K562 (cell line): Measurements from ENCODE around the gene HGS. TPM values are rescaled to one million over a fixed set of nuclear protein-coding genes. Genes with fewer than 3 reads are reported as not detected.

Experiments used
- BHLHE40 ChIP-seq: IDR thresholded peaks from 2 replicates; pipeline ENCODE4 v1.6.1; 2011; ENCODE audit warnings: low read length, improper control_type of control experiment
- COPS2 ChIP-seq: fragments of 450-650 bp; conservative IDR thresholded peaks from 2 replicates; pipeline ENCODE4 v1.6.1; 2016; ENCODE audit warnings: mild to moderate bottlenecking, moderate library complexity
- CREM ChIP-seq: IDR thresholded peaks from 2 replicates; pipeline ENCODE4 v1.6.1; 2014; ENCODE audit warnings: antibody characterized with exemption, low read depth
- EP300 ChIP-seq: IDR thresholded peaks from 2 replicates; pipeline ENCODE4 v1.6.1; 2012; ENCODE audit warnings: low read length, improper control_type of control experiment
- MAX ChIP-seq: sonication (generic); formaldehyde crosslinking; IDR thresholded peaks from 2 replicates; pipeline ENCODE4 v1.9.0; 2022; ENCODE audit warnings: mild to moderate bottlenecking, missing genetic modification reagents
- MXI1 ChIP-seq: IDR thresholded peaks from 2 replicates; pipeline ENCODE4 v1.6.1; 2011; ENCODE audit warnings: low read depth, mild to moderate bottlenecking, improper control_type of control experiment, low read length
- NKRF ChIP-seq: fragments of 450-650 bp; IDR thresholded peaks from 2 replicates; pipeline ENCODE4 v1.6.1; 2016; ENCODE audit warnings: borderline replicate concordance
- NR0B1 ChIP-seq: fragments of 450-650 bp; IDR thresholded peaks from one replicate; pipeline ENCODE4 v1.6.1; 2018; ENCODE audit warnings: mild to moderate bottlenecking, moderate library complexity; ENCODE audit not compliant: partially characterized antibody
- SUPT5H ChIP-seq: fragments of 450-650 bp; IDR thresholded peaks from 2 replicates; pipeline ENCODE4 v1.6.1; 2016
- VEZF1 ChIP-seq: fragments of 200-800 bp; sonication (Bioruptor generic); IDR thresholded peaks from 2 replicates; pipeline ENCODE4 v1.6.1; 2017; ENCODE audit warnings: missing genetic modification characterization, missing compliant biosample characterization
- YY1 ChIP-seq, 3 experiments: IDR thresholded peaks; 2 replicates each; pipeline ENCODE4 v1.6.1; 2011; ENCODE audit warnings: low read length in 2 of 3, mild to moderate bottlenecking in 2 of 3, moderate library complexity in 2 of 3, borderline replicate concordance in 1 of 3, control low read depth in 1 of 3, low read depth in 1 of 3; ENCODE audit not compliant: insufficient read depth in 3 of 3, insufficient replicate concordance in 2 of 3, control insufficient read depth in 1 of 3, insufficient read length in 1 of 3; ENCODE audit errors: extremely low read depth in 1 of 3
- ZFX ChIP-seq: sonication (generic); formaldehyde crosslinking; IDR thresholded peaks from 2 replicates; pipeline ENCODE4 v1.8.0; 2022; ENCODE audit warnings: mild to moderate bottlenecking, missing genetic modification reagents, moderate library complexity
- ZNF134 ChIP-seq: fragments of 250-450 bp; sonication (Bioruptor Pico); conservative IDR thresholded peaks from 2 replicates; pipeline ENCODE4 v1.4.0; 2020
- ZNF263 ChIP-seq: sonication (generic); formaldehyde crosslinking; IDR thresholded peaks from 2 replicates; pipeline ENCODE4 v1.8.0; 2022; ENCODE audit warnings: mild to moderate bottlenecking, missing genetic modification reagents, borderline replicate concordance
- ZNF644 ChIP-seq: fragments of 200-800 bp; sonication (Bioruptor generic); IDR thresholded peaks from 2 replicates; pipeline ENCODE4 v1.6.1; 2016; ENCODE audit warnings: low read depth, missing genetic modification characterization, missing compliant biosample characterization
- polyA plus RNA-seq, 8 experiments: library from polyadenylated mRNA; depleted of rRNA in 4 of 8; stranded (reverse) in 5 of 8; unstranded in 3 of 8; fragments of >200 nt; fragmentation: Nextera tagmentation in 2 of 8; fragmentation: Illumina TruSeq in 1 of 8; extraction: Ambion mirVana in 2 of 8; extraction: Trizol in 1 of 8; gene quantifications; 2 replicates each; pipeline versions ENCODE4 v1.2.1 to v1.2.3, GENCODE V29; 2011 to 2014; ENCODE audit warnings: inconsistent platforms in 1 of 8, missing spikeins in 1 of 8
- total RNA-seq, 7 experiments: library from RNA; depleted of rRNA in 6 of 7; stranded (reverse); fragments of >200 nt in 6 of 7; fragmentation: Illumina TruSeq in 2 of 7; extraction: Trizol in 2 of 7; gene quantifications; 2 replicates each; pipeline versions ENCODE4 v1.2.1 to v1.2.3, GENCODE V29; 2011 to 2021; ENCODE audit warnings: low replicate concordance in 1 of 7
- TF ChIP-seq, protein P1 (sequence below): sonication (generic); formaldehyde crosslinking; IDR thresholded peaks from 2 replicates; pipeline ENCODE4 v1.8.0; 2022; ENCODE audit warnings: missing genetic modification reagents, mild to moderate bottlenecking, moderate library complexity, borderline replicate concordance
- TF ChIP-seq, protein P2 (sequence below): sonication (generic); formaldehyde crosslinking; IDR thresholded peaks from 2 replicates; pipeline ENCODE4 v1.8.0; 2022; ENCODE audit warnings: mild to moderate bottlenecking, missing genetic modification reagents

Gene HGS
- total and polyA plus RNA-seq, 9 of the 15 experiments (the other 6 are each of a cell fraction or from before 2014, with no cell fraction given), result 3.9 to 176 (median 77.1) TPM

- TF ChIP-seq, protein P1, sequence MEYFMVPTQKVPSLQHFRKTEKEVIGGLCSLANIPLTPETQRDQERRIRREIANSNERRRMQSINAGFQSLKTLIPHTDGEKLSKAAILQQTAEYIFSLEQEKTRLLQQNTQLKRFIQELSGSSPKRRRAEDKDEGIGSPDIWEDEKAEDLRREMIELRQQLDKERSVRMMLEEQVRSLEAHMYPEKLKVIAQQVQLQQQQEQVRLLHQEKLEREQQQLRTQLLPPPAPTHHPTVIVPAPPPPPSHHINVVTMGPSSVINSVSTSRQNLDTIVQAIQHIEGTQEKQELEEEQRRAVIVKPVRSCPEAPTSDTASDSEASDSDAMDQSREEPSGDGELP, result peak; percentile 95
- TF ChIP-seq CREM (peak; percentile 12; the same call in 1 of the 2 replicates), MXI1 (0 out of 2 replicates have a peak, but pooled peaks have one; percentile 12), ZNF263 (CRISPR knock-in tag) (peak; percentile 84), NKRF (0 out of 2 replicates have a peak, but pooled peaks have one; percentile 40), SUPT5H (peak; percentile 40; the same call in 1 of the 2 replicates), YY1 (IDR thresholded peaks at IDR 0.05; ENCODE audit: borderline replicate concordance in 1 of 3, control insufficient read depth in 1 of 3, extremely low read depth in 1 of 3, insufficient read depth in 3 of 3, insufficient read length in 1 of 3, insufficient replicate concordance in 2 of 3, low read depth in 1 of 3, low read length in 2 of 3) (peak in 1 of 3 experiments; percentile 29), NR0B1 (no peak), ZNF644 (no peak), ZNF134 (CRISPR knock-in tag) (no peak), COPS2 (no peak), EP300 (no peak), ZFX (CRISPR knock-in tag) (peak; percentile 46; the same call in 1 of the 2 replicates), BHLHE40 (peak; percentile 37), VEZF1 (CRISPR knock-in tag) (peak; percentile 46), MAX (CRISPR knock-in tag) (peak; percentile 28)
- TF ChIP-seq, protein P2, sequence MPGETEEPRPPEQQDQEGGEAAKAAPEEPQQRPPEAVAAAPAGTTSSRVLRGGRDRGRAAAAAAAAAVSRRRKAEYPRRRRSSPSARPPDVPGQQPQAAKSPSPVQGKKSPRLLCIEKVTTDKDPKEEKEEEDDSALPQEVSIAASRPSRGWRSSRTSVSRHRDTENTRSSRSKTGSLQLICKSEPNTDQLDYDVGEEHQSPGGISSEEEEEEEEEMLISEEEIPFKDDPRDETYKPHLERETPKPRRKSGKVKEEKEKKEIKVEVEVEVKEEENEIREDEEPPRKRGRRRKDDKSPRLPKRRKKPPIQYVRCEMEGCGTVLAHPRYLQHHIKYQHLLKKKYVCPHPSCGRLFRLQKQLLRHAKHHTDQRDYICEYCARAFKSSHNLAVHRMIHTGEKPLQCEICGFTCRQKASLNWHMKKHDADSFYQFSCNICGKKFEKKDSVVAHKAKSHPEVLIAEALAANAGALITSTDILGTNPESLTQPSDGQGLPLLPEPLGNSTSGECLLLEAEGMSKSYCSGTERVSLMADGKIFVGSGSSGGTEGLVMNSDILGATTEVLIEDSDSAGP (CRISPR knock-in tag), result 0 out of 2 replicates have a peak, but pooled peaks have one; percentile 18
These were observed 30.0 kb downstream of the HGS start (continued) for GRCh38 chr17:81713556-81714411.
